ENCODE data around the gene KLHL29.

- TF ChIP-seq, protein P1, sequence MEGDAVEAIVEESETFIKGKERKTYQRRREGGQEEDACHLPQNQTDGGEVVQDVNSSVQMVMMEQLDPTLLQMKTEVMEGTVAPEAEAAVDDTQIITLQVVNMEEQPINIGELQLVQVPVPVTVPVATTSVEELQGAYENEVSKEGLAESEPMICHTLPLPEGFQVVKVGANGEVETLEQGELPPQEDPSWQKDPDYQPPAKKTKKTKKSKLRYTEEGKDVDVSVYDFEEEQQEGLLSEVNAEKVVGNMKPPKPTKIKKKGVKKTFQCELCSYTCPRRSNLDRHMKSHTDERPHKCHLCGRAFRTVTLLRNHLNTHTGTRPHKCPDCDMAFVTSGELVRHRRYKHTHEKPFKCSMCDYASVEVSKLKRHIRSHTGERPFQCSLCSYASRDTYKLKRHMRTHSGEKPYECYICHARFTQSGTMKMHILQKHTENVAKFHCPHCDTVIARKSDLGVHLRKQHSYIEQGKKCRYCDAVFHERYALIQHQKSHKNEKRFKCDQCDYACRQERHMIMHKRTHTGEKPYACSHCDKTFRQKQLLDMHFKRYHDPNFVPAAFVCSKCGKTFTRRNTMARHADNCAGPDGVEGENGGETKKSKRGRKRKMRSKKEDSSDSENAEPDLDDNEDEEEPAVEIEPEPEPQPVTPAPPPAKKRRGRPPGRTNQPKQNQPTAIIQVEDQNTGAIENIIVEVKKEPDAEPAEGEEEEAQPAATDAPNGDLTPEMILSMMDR (conservative IDR thresholded peaks at IDR 0.05; ENCODE audit: low read length): no peak
- no peak for TF ChIP-seq EZH2phosphoT487 (IDR thresholded peaks at IDR 0.05; ENCODE audit: borderline replicate concordance)
These were observed 133.7 kb downstream of the KLHL29 start for GRCh38 chr2:23518481-23519333.

Measured in Loucy (cell line).